GM21367 (cell line): Measurements from ENCODE around the gene GPR83.
"Not testable (repeated sequence)": the region's sequence is repeated elsewhere in the genome, so short reads cannot be mapped to it uniquely, and the experiment has no call there.

Experiments
- ATAC-seq: cut with Tn5 transposase; IDR thresholded peaks from one replicate; pipeline ENCODE4 v1.9.1; 2021; ENCODE audit not compliant: unreplicated experiment

GPR83 gene

DNA sequence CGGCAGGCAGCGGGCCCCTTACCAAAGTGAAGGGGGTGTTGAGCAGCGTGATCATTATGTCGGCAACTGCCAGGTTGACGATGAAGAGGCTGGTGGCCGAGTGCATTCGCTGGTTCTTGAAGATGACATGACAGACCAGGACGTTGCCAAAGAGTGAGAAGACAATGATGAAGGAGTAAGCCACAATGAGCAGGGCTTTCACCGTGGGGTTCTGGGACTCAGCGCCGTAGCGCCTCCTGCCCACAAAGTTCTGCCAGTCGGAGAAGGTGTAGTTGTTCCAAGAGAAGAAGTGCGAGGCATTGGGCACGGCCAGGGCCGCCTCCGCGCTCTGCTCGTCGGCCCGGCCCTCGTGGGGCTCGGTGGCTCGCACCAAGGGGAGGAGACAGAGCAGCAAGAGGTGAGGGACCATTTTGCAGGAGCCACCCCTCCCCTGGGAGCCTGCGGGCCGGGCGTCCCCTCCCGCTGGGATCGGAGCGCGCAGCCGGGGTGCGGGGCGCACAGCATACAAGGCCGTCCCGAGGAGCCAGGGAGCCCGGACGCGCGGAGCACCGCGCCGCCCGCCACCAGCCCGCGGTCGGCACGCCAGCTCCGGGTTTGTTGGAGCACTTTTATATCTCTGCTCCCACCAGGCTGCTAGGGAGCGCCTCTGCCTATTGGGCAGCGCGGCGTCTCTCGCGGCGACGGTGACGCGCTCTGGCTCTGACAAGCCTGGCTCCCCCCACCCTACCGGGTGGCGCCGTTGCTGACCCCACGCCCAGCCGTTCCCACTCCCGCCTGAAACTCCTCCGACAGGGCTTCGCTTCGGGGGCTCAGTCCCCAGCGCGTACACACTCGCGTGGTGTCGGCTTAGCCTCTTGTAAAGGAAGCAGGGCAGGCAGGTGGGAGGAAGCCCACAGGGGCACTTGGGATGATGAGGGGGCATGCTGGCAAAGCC, at the start of gene GPR83:
TSS of gene GPR83 (minus strand) at position 581 of the 934 bp plus-strand sequence. CDS start at position 409, 172 bp downstream.
- ATAC-seq: no peak

DNA sequence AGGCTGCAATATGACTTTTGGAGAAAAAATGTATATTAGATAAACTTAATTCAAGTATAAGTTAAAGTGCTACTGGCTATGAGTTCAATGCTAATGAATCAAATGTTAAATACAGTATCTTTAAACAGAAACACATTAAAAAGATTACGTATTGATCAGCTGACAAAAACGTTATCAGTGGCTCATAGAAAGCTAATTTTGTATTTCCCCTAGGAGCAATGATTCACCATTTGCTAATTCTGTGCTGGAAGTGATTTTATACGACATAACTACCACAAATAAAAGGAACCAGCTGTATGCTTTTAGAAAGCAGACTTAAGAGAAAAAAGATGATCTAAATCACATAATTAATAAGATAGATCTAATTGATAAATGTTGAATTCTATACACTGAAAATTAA, 48.8 kb upstream of the GPR83 start:
- no peak for ATAC-seq

DNA sequence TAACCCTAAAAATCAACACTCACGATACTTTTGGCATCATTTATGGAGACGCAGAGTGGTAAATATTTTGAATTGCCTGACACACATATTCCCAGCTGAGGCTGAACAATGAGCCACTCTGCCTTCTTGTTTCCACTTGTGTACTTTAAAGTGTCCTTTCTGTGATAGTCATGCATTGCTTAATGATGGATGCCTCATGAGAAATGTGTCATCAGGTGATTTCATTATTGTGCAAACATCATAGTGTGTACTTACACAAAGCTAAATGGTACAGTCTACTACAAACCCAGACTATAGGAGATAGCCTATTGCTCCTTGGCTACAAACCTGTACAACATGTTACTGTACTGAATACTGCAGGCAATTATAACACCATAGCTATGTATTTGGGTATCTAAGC, 48.2 kb upstream of the GPR83 start:
- ATAC-seq: no peak

DNA sequence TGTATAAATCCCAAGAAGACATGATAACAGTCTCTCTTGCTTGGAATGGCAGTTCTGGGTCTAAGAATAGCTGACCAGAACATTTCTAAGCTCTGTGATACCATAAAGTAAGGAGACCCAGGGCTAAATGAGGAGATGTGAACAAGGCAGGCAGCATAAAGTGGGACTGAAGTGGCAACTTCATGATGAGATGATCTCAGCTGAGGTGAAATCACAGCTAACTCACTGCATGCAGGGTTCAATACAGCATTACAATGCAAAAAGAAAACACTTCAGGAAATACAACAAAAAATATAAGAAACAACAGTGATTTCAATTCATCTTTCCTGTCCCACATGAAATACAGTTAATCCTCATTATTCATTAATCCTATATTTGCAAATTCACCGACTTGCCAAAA, 47.8 kb upstream of the GPR83 start:
- no peak for ATAC-seq

DNA sequence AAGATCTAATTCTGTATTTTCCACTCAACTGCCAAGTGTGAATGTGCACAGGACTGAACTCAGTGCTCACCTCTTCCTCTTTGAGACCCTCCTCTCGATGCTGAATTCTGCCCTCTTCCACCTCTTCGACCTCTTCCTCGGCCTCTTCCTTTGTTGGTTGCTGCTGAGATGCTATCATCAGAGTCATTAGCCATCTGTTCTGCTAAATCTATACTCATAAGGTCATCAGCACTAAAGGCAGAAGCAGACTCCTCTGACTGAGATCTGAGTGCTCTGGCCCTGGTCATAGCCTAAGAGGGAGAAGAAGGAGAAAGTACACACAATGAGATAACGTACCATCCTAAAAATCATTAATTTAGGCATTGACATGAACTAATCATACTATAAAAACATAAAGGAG, 45.9 kb upstream of the GPR83 start:
- ATAC-seq: no peak

DNA sequence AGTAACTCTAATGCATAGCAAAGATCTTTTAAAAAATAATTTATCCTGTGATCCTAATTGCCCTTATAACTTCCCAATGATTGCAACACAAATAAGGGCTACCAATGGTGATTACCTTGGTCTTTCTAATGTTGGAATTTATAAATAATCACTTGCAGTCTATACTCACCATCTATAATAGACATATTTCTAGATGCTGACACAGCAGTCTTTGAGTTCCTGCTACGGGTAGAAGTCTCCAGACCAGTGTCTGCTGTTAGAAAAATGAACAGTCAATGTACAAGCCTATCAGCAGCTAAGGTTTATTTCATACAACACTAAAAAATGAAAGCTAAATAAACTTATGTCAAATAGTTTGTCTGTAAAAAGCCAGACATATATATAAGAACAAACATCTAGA, 44.4 kb upstream of the GPR83 start:
- no peak for ATAC-seq

DNA sequence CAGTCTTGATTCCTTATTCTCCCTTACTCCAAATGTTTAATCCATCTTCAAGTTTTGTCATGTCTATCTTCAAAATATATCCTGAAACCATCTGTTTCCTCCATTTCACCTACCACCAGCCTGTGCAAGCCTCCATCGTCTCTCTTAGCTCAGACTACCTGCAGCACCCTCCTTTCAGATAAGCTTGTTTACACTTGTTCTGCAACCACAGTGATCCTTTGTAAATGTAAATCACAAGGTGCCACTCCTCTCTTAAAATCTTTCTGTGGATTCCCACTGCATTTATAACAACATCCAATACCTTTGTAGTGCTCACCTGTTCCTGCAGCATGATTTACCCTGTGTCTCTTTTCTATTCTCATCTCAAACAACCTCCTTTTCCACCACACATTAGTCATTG, 31.8 kb upstream of the GPR83 start:
- ATAC-seq: no peak

DNA sequence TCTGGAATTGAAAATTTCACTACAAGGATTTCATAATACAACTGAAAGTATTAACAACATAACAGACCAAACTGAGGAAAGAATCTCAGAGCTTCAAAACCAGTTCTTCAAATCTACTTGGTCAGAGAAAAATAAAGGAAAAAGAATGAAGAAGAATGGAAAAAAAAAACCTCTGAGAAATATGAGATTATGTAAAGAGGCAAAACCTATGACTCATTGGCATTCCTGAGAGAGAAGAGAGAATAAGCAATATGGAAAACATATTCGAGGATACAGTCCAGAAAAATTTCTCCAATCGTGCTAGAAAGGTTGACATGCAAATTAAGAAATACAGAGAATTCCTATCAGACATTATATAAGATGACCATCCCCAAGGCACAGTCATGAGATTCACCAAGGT, 23.4 kb upstream of the GPR83 start:
- no peak for ATAC-seq

DNA sequence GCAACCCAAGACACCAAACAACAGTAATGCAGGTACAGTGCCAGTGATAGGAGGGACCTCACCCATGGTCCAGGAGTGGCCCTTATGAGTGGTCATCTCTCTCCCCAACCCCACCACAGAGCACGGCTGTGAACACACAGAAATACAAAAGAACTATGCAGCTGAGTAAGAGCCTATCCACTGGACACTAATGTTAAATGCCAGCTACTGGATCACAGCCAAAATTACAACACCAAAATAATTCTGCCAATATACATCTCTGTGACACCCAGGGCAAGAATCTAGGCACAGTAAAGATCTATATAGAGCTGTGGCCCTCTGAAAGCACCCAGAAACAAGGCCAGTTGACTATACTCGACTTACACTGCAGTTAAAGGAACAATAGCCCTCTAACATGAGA, 22.8 kb upstream of the GPR83 start:
- no peak for ATAC-seq

DNA sequence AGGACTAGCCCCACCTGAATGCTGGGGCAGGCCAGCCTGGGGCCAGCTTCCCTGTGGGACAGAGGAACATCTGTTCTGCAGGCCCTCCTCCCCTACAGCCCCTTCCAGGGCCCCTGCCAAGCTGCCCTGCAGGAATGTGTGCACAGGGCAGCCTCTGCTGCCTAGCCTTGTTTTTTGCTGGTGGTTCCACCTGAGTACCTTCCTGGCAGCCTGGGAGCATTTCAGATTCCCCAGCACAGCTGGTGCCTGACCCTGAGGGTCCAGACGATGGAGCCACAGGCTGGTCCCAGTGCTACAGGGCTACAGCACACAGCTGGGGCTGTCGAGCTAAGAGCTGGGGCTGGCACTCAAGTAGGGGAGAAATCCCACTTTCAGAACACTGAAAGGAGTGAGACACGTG, 22.3 kb upstream of the GPR83 start:
- no peak for ATAC-seq

DNA sequence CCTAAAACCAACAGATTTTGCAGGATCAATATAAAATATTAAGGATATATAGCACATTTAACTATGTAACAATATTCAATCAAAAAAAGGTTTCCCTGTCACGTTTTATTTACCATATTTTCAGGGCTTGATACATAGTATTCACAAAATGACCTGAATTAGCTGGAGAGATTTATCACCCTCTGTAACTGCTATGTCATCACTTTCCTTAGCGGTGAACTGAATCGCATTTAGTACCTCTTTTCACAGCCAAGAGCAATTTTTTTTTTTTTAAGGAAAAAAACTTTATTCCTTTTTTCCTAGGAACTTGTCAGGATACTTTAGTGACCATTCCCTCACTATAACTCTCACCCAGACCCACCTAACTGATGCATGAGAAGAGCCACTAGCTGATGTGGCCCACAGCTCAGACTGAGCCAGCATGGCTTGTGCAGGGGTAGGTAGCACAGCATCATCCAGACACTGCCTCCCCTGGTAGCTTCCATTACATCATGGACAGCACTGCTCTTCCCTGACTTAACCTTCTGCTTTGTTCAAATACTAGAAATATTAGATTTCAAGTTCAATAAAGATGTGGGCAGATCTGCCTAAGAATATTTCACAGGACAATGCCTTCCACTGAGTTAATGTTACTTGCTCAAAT, 17.0 kb upstream of the GPR83 start:
- ATAC-seq: no peak

DNA sequence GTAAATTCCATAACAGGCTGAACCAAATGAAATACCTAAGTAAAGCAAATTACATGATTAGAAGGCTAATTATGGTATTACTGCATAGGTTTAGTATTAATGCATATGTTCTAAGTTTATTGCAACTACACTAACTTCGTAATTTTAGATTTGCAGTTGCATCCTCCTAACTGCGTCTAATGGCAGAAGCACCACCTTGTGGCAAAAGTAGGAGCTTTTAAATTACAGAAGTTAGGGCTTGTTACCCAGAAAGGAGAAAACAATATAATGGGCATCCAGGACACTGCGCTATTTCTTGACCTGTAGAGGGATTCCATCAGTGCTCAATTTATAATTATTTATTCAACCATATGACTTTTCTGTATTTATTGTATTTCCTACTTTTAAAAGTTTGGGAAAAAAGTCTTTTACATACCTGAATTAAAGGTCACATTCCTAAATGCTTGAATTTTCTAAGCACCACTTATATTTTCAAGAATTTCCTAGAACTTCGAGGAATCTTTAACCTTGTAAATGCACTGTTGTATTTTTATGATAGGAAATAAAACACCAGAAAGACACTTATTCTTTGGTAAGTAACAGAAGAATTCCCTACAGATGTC, 16.3 kb upstream of the GPR83 start:
- no peak for ATAC-seq

DNA sequence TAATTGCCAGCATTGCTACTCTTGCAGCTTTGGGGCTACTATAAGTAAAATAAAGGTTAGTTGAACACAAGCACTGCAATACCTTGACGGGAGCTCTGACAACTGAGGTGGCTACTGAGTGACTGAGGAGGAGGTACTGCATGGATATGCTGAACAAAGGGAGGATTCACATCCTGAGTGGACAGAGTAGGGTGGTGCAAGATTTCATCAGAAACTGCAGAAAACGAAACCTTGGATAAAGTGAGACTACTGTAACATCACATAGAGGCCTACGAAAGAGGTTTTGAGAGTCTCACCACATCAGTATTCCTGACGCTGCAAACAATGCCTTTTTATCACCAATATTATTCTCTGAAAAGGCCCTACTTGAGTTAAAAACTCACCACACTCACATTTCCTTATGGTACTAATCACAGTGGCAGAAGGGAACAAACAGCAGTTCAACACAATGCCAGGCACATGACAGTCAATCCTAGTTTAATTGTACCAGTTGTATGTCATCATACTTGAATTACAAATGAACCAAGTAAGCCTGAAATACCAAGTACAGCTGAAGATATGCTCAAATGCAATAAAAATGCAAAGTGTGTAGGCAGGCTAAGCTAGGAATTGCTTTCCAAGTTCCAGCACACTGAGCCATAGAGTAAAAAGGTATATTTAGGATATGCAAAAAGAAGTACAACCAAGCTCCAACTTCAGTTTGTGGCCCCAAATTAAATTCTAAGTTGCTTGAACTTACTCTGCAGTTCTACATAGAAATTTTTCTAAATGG, 4.0 kb upstream of the GPR83 start:
- no peak for ATAC-seq

DNA sequence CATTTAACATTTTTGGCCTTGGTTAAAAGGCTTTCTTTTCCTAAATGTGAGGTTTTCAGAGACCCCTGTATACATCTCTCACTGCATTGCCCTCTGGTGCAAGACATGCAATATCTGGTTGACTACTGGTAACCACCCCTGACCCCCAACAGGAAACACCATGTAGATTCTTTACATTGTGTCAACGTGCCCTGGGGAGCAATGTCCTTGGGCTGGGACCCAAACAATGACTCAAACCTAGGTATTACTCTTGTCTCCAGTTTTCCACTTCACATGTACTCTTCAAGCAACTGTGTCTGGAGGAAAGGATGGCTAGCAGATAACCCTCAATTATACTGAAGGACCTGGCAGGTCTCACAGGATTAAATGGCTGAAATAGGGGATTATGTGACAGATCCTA, 1.1 kb upstream of the GPR83 start:
- ATAC-seq: no peak

DNA sequence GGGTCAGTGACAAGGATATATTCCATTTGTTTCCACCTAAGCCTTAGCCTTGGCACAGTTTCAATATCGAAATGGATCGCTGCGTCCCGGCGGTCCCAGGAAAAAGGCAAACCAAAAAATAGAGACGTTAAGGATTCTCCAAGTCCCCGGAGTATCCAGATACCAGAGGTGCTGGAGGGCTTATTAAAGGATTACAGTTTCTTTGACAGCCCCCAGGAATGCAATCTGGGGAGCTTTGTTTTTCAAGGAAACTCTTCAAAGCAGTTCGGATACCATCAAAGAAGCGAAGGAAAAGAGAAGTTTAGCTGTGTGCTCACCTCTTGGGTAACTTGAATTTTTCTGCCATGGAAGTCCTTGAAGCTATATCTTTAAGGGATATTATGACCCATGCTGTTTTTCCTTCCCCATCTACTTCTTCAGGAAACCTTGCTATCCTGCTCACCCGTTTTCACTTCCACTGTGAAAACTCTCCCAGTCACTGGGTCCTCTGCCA, 600 bp upstream of the GPR83 start:
- ATAC-seq: no peak

DNA sequence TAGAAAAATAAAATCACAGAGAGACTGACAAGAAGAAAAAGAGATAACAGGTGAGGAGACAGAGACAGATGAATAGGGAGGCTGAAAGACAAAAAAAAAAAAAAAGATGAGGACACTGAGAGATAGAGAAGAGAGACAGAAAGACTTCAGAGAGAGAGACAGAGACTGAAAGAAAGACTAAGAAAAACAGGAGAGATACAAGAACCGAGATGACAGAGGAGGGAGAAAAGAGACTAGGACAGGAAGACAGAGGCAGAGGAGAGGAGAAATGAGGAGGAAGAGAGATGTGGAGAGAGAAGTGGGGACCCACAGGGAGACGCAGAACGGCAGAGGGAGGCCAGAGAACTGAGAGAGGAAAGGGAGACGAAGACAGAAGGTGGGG, 771 bp downstream of the GPR83 start:
- ATAC-seq: no peak

DNA sequence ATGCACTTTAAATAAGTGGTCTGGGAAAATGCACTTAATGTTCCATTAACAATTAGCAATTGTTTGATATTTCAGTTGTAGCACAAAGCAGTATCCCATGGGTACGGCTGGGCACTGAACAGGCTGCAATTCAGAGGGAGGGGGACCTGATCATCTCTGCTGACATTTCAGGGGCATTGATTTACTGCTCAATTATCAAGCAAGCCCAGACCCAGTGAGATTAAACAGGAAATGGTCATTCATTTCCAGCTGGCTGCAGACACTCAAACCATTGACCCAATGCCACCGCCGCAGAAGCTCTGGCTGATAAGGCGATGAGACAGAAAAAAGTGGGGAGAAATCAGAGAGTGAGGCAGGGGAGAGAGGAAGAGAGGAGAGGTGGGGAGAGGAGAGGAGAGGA, 1.2 kb downstream of the GPR83 start:
- no peak for ATAC-seq

DNA sequence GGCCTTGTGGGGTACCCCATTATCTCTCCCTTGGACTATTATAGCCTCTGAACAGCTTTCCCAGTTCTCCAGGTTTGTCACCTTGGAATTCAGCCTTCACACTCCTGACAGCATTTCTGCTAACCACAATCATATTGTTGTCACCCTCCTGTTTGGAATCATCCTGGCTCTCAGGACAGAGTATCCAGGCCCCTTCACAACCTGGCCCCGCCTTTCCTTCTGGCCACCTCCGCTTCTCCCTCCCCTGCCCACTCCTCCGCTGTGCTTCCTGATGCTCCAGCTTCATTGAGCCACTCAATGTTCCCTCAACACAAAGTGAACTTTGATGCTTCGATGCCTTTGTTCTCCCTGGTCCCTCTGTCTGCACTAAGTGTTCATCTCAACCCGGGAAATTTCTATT, 3.1 kb downstream of the GPR83 start:
- ATAC-seq: no peak

DNA sequence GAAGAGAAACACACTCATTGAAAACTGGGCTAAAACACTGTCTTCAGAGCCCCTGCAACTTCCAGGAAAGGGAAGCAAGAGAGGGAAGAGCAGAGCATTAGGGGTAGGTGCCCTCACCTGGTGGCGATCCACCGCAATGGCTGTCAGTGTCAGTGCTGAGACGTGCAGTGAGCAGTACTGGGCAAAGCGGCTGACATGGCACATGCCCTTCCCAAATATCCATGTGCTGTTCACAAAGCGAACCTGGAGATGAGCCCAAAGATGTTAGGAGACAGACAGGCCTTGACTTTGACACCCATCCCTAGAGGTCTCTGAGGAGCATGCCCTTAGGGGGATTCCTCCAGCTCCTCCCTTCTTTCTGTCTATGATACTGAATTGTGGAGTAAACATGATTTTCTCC, 4.9 kb downstream of the GPR83 start:
- ATAC-seq: no peak

DNA sequence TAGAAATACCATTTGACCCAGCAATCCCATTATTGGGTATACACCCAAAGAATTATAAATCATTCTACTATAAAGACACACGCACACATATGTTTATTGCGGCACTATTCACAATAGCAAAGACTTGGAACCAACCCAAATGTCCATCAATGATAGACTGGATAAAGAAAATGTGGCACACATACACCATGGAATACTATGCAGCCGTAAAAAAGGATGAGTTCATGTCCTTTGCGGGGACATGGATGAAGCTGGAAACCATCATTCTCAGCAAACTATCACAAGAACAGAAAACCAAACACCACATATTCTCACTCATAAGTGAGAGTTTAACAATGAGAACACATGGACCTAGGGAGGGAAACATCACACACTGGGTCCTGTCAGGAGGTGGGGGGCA, 9.3 kb downstream of the GPR83 start:
- not testable (repeated sequence) for ATAC-seq

DNA sequence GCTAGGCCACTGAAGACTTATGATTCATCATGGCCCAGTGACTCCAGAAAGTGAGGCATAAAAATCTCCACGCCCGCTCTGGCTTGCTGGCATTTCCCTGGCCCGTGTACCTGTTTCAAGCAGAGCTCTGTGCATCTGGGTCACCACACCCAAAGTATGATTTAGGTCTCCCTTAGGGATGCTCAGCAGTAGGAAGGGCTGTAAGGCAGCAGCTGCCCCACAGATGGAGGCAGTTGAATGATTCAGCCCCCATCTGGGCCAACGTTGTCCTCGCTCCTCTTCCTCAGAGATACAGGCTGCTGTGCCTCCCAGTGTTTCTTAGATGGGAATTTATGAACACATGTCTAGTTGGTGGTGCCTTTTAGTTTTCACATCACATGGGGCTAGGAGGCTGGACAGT, 21.6 kb downstream of the GPR83 start:
- ATAC-seq: no peak
